ENCODE results near the gene KCNE4.
A peak's percentile ranks its signal among the peaks of the same experiment; 100 is the strongest.

The KCNE4 gene

DNA sequence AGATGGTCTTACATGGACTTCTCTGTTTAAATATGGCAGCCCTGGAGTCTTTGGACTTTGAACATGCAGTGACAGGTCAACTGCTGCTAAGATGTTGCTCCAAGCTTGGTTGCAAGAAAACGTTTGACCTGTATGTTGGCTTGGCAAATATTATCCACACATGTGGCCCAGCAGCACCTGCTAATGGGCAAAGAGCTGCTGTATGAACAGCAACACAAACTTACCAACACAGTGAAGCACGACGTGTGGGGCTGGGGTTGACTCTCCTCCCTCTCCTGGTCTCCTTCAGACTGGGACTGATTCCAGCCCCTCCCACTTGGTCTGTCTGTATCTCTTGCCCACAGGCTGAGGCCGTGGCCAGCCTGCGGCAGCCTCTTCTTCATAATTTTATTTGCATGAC, 3.8 kb downstream of the KCNE4 start:
- no peak overlapping the region for H3K27ac ChIP-seq (ENCODE audit: poor library complexity, severe bottlenecking)

DNA sequence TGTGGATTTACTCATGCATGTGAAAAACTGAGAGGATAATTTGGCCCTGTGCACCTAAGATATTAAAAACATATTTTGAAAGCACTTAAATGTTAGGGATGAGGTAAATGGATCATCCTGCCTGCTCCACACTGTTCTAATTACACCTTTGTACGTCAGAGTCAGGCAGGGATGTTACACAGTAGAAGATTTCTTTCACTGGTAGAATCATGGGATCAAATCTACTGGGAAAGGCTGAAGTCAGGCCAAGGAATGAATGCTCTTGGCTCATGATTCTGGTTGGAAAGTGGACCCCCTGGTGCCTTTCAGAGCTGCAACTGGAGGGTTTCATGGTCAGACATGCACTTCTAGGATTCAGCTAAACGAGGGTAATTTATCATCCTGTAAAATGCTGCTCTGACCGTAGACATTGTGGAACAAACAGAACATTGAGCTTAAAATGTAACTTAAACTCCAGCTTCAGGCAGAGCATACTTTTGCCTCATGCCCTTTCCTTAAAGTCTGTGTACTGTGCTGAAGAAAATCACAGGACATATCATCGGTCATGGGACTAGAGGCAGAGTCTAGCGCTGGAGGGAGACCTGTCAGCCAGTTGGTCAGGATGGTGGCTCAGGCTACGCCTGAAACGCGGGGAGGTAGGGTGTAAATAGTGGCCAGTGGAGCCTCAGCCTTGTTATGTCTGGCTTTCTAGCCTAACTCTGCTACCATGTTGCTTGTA, 4.9 kb downstream of the KCNE4 start:
- H3K36me3 ChIP-seq (ENCODE audit: low read depth) = no peaks in the 10 kb centered on the region
- H3K4me3 ChIP-seq (ENCODE audit: severe bottlenecking) = no peak overlapping the region
- ATAC-seq (ENCODE audit: low read depth) (no peak), DNase-seq (ENCODE audit: low spot score) (no peak)
- no peak overlapping the region for H3K27ac ChIP-seq (ENCODE audit: poor library complexity, severe bottlenecking)
- TF ChIP-seq, protein P1, sequence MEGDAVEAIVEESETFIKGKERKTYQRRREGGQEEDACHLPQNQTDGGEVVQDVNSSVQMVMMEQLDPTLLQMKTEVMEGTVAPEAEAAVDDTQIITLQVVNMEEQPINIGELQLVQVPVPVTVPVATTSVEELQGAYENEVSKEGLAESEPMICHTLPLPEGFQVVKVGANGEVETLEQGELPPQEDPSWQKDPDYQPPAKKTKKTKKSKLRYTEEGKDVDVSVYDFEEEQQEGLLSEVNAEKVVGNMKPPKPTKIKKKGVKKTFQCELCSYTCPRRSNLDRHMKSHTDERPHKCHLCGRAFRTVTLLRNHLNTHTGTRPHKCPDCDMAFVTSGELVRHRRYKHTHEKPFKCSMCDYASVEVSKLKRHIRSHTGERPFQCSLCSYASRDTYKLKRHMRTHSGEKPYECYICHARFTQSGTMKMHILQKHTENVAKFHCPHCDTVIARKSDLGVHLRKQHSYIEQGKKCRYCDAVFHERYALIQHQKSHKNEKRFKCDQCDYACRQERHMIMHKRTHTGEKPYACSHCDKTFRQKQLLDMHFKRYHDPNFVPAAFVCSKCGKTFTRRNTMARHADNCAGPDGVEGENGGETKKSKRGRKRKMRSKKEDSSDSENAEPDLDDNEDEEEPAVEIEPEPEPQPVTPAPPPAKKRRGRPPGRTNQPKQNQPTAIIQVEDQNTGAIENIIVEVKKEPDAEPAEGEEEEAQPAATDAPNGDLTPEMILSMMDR (IDR thresholded peaks at IDR 0.05; ENCODE audit: poor library complexity, severe bottlenecking) = no peak
- no peaks in the 10 kb centered on the region for H3K27me3 ChIP-seq (ENCODE audit: insufficient read depth, poor library complexity, severe bottlenecking)
- H3K9me3 ChIP-seq (ENCODE audit: severe bottlenecking) = no peaks in the 10 kb centered on the region
- H3K4me1 ChIP-seq (ENCODE audit: insufficient read depth, poor library complexity, severe bottlenecking) = peaks cover 6% of the 10 kb centered on the region

More for the DNA sequence above, 3.8 kb downstream of the KCNE4 start:
- Histone ChIP-seq H3K9me3 (ENCODE audit: severe bottlenecking) (no peaks in the 10 kb centered on the region), H3K27me3 (ENCODE audit: insufficient read depth, poor library complexity, severe bottlenecking) (no peaks in the 10 kb centered on the region), H3K4me1 (ENCODE audit: insufficient read depth, poor library complexity, severe bottlenecking) (peaks cover 6% of the 10 kb centered on the region), H3K4me3 (ENCODE audit: severe bottlenecking) (no peak overlapping the region), H3K36me3 (ENCODE audit: low read depth) (no peaks in the 10 kb centered on the region)
- ATAC-seq (ENCODE audit: low read depth) (no peak), DNase-seq (ENCODE audit: low spot score) (no peak)
- TF ChIP-seq, protein P1 (IDR thresholded peaks at IDR 0.05; ENCODE audit: poor library complexity, severe bottlenecking) = no peak

DNA sequence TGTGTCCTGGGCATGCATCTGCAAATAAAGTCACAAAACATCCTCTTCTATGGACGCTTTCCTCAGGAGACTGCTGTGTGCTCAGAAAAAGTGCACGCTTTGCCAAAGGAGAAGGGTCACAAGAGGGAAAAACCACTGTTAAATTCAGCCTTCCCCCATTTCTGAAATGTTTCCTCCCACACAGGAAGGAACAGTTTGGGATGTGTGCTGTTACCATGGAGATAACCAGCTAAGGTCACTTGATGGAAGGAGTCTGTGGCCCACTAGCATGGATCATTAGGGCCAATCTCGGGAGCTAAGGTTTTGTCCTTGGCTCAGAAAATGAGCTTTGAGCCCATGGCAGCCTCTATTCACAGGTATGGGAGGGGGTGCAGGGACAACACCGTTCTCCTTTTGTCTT, 5.6 kb downstream of the KCNE4 start:
- DNase-seq (ENCODE audit: low spot score) = no peak
- Histone ChIP-seq H3K4me3 (ENCODE audit: severe bottlenecking) (no peak overlapping the region), H3K36me3 (ENCODE audit: low read depth) (no peaks in the 10 kb centered on the region), H3K27me3 (ENCODE audit: insufficient read depth, poor library complexity, severe bottlenecking) (no peaks in the 10 kb centered on the region), H3K27ac (ENCODE audit: poor library complexity, severe bottlenecking) (no peak overlapping the region), H3K9me3 (ENCODE audit: severe bottlenecking) (no peaks in the 10 kb centered on the region), H3K4me1 (ENCODE audit: insufficient read depth, poor library complexity, severe bottlenecking) (peaks cover 6% of the 10 kb centered on the region)
- ATAC-seq (ENCODE audit: low read depth) = no peak
- TF ChIP-seq, protein P1 (IDR thresholded peaks at IDR 0.05; ENCODE audit: poor library complexity, severe bottlenecking) = no peak

DNA sequence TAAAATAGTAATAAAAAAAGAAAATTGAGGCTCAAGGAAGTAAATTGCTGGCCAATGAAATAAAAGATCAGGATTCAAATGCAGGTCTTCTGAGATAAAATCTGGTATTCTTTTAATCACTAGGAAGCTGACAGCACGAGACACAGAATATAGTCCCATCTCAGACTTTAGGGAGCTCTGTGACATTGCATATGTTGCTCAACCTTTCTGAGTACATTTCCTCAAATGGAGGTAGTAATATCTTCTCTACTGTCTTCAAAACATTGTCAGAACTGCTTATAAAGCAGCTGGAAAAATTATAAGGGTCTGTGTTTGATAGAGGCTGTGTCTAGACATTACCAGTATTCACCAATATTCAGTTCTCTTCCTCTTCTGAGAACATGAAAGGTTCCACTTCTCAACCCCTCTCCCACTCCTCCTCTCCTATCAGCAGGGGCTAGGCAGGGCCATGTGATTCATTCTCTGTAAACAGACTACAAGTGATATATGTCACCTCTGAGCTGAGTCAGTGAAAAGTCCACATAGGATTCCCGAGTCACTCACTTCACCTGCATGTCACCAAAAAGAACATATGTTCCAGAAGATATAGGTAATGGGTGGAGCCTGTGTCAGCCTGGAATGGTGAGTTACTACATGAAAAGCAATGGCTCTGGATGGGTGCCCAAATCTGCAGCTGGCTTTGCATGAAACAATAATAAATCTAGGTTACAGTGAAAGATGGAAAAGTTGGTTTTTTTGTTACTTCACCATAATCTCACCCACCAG, 7.1 kb downstream of the KCNE4 start:
- H3K36me3 ChIP-seq (ENCODE audit: low read depth) = no peaks in the 10 kb centered on the region
- no peaks in the 10 kb centered on the region for H3K9me3 ChIP-seq (ENCODE audit: severe bottlenecking)
- no peak for DNase-seq (ENCODE audit: low spot score)
- H3K27ac ChIP-seq (ENCODE audit: poor library complexity, severe bottlenecking) = no peak overlapping the region
- ATAC-seq (ENCODE audit: low read depth) = peak; percentile 35; the same call in 1 of the 3 replicates
- H3K27me3 ChIP-seq (ENCODE audit: insufficient read depth, poor library complexity, severe bottlenecking) = no peaks in the 10 kb centered on the region
- TF ChIP-seq, protein P1 (IDR thresholded peaks at IDR 0.05; ENCODE audit: poor library complexity, severe bottlenecking) = no peak
- H3K4me1 ChIP-seq (ENCODE audit: insufficient read depth, poor library complexity, severe bottlenecking) = peaks cover 6% of the 10 kb centered on the region
- H3K4me3 ChIP-seq (ENCODE audit: severe bottlenecking) = no peak overlapping the region
